HG02973 (cell line): Measurements from ENCODE around the gene TAS2R20.

ENCODE experiments used
- ATAC-seq: cut with Tn5 transposase; IDR thresholded peaks from one replicate; pipeline ENCODE4 v1.9.1; 2021; ENCODE audit warnings: moderate library complexity; ENCODE audit not compliant: unreplicated experiment

The TAS2R20 gene

GRCh38 chr12:10960211-10960610 is 37.9 kb downstream of the TAS2R20 start:
- ATAC-seq, result no peak

GRCh38 chr12:10959804-10960203 is 38.3 kb downstream of the TAS2R20 start:
- no peak for ATAC-seq

GRCh38 chr12:10957741-10958140 is 40.4 kb downstream of the TAS2R20 start:
- no peak for ATAC-seq

GRCh38 chr12:10956085-10956484 is 42.0 kb downstream of the TAS2R20 start:
- no peak for ATAC-seq

GRCh38 chr12:10952645-10953044 is 45.5 kb downstream of the TAS2R20 start:
- ATAC-seq, result no peak
